HepG2 (cell line): ENCODE measurements around the gene TMBIM1. TPM values are rescaled to one million over a fixed set of nuclear protein-coding genes. Genes with fewer than 3 reads are reported as not detected.
A peak's percentile ranks its signal among the peaks of the same experiment; 100 is the strongest.

Source experiments
- AHR ChIP-seq: IDR thresholded peaks from 2 replicates; pipeline ENCODE4 v1.6.1; 2018; ENCODE audit warnings: missing genetic modification reagents, missing compliant biosample characterization
- ATF3 ChIP-seq: sonication (generic); formaldehyde crosslinking; IDR thresholded peaks from 2 replicates; pipeline ENCODE4 v1.4.0; 2020; ENCODE audit warnings: missing genetic modification reagents
- ETS1 ChIP-seq: sonication (generic); formaldehyde crosslinking; IDR thresholded peaks from 2 replicates; pipeline ENCODE4 v1.4.0; 2020; ENCODE audit warnings: missing genetic modification reagents
- ETV6 ChIP-seq: sonication (generic); formaldehyde crosslinking; conservative IDR thresholded peaks from 2 replicates; pipeline ENCODE4 v1.4.0; 2020; ENCODE audit warnings: missing genetic modification reagents
- FOXK1 ChIP-seq: sonication (generic); formaldehyde crosslinking; IDR thresholded peaks from 2 replicates; pipeline ENCODE4 v1.4.0; 2020; ENCODE audit warnings: low read depth, missing genetic modification reagents, borderline replicate concordance
- HCFC1 ChIP-seq: fragments of 150-350 bp; IDR thresholded peaks from 2 replicates; pipeline ENCODE4 v1.6.1; 2014; ENCODE audit warnings: low read depth, low read length
- MAF1 ChIP-seq: sonication (generic); formaldehyde crosslinking; IDR thresholded peaks from 2 replicates; pipeline ENCODE4 v1.5.0; 2020; ENCODE audit warnings: missing genetic modification reagents, borderline replicate concordance
- MAZ ChIP-seq, 2 experiments: sonication (generic) in 1 of 2; formaldehyde crosslinking in 1 of 2; IDR thresholded peaks; 2 replicates each; pipeline versions ENCODE4 v1.5.0 to v1.6.1; 2012 to 2020; ENCODE audit warnings: low read depth in 2 of 2, mild to moderate bottlenecking in 2 of 2, borderline replicate concordance in 1 of 2, improper control_type of control experiment in 1 of 2, low read length in 1 of 2, missing genetic modification reagents in 1 of 2, moderate library complexity in 1 of 2
- MBD4 ChIP-seq: IDR thresholded peaks from 2 replicates; pipeline ENCODE4 v1.6.1; 2012; ENCODE audit warnings: low read length, inconsistent platforms, borderline replicate concordance
- MTA3 ChIP-seq: sonication (generic); formaldehyde crosslinking; IDR thresholded peaks from 2 replicates; pipeline ENCODE4 v1.4.0; 2020; ENCODE audit warnings: missing genetic modification reagents
- MXD1 ChIP-seq: sonication (generic); formaldehyde crosslinking; IDR thresholded peaks from 2 replicates; pipeline ENCODE4 v1.4.0; 2020; ENCODE audit warnings: mild to moderate bottlenecking, missing genetic modification reagents
- NFYB ChIP-seq: sonication (generic); formaldehyde crosslinking; IDR thresholded peaks from 2 replicates; pipeline ENCODE4 v1.4.0; 2020; ENCODE audit warnings: missing genetic modification reagents
- NR1H2 ChIP-seq: sonication (generic); formaldehyde crosslinking; IDR thresholded peaks from 2 replicates; pipeline ENCODE4 v1.8.1; 2022; ENCODE audit warnings: low read depth, missing genetic modification reagents, borderline replicate concordance
- SOX13 ChIP-seq, 3 experiments: fragments of 450-650 bp in 1 of 3; sonication (generic) in 1 of 3; formaldehyde crosslinking in 1 of 3; IDR thresholded peaks in 2 of 3; conservative IDR thresholded peaks in 1 of 3; 2 replicates each; pipeline versions ENCODE4 v1.5.0 to v1.6.1; 2016 to 2020; ENCODE audit warnings: antibody characterized with exemption in 1 of 3, mild to moderate bottlenecking in 1 of 3, missing compliant biosample characterization in 1 of 3, missing genetic modification reagents in 1 of 3, moderate library complexity in 1 of 3
- ZBTB38 ChIP-seq: sonication (generic); formaldehyde crosslinking; IDR thresholded peaks from 2 replicates; pipeline ENCODE4 v1.5.1; 2020; ENCODE audit warnings: mild to moderate bottlenecking, missing genetic modification reagents
- ZBTB39 ChIP-seq: sonication (generic); formaldehyde crosslinking; IDR thresholded peaks from 2 replicates; pipeline ENCODE4 v1.5.0; 2020; ENCODE audit warnings: missing genetic modification reagents
- ZMYM2 ChIP-seq: sonication (generic); formaldehyde crosslinking; IDR thresholded peaks from 2 replicates; pipeline ENCODE4 v1.8.0; 2022; ENCODE audit warnings: mild to moderate bottlenecking, missing genetic modification reagents
- ZMYM3 ChIP-seq: sonication (generic); formaldehyde crosslinking; IDR thresholded peaks from 2 replicates; pipeline ENCODE4 v1.5.1; 2020; ENCODE audit warnings: mild to moderate bottlenecking, missing genetic modification reagents
- ZNF121 ChIP-seq: sonication (generic); formaldehyde crosslinking; IDR thresholded peaks from 2 replicates; pipeline ENCODE4 v1.5.0; 2020; ENCODE audit warnings: mild to moderate bottlenecking, missing genetic modification reagents
- ZNF207 ChIP-seq: fragments of 450-650 bp; IDR thresholded peaks from 2 replicates; pipeline ENCODE4 v1.6.1; 2016; ENCODE audit warnings: antibody characterized with exemption, borderline replicate concordance
- ZNF274 ChIP-seq: sonication (generic); formaldehyde crosslinking; IDR thresholded peaks from 2 replicates; pipeline ENCODE4 v1.5.1; 2020; ENCODE audit warnings: mild to moderate bottlenecking, missing genetic modification reagents
- ZNF460 ChIP-seq: sonication (generic); formaldehyde crosslinking; IDR thresholded peaks from 2 replicates; pipeline ENCODE4 v1.5.1; 2020; ENCODE audit warnings: missing genetic modification reagents, mild to moderate bottlenecking, borderline replicate concordance
- ZNF703 ChIP-seq: sonication (generic); formaldehyde crosslinking; IDR thresholded peaks from 2 replicates; pipeline ENCODE4 v1.5.1; 2020; ENCODE audit warnings: missing genetic modification reagents, mild to moderate bottlenecking, moderate library complexity, borderline replicate concordance
- ZNF780A ChIP-seq: sonication (generic); formaldehyde crosslinking; IDR thresholded peaks from 2 replicates; pipeline ENCODE4 v1.8.0; 2022; ENCODE audit warnings: mild to moderate bottlenecking, missing genetic modification reagents, moderate library complexity
- ZSCAN20 ChIP-seq: sonication (generic); formaldehyde crosslinking; IDR thresholded peaks from 2 replicates; pipeline ENCODE4 v1.4.0; 2020; ENCODE audit warnings: missing genetic modification reagents, mild to moderate bottlenecking, borderline replicate concordance
- polyA plus RNA-seq, 8 experiments: library from polyadenylated mRNA; depleted of rRNA in 3 of 8; stranded (reverse) in 7 of 8; unstranded in 1 of 8; fragments of >200 nt; fragmentation: Illumina TruSeq in 4 of 8; extraction: Trizol in 4 of 8; gene quantifications; 2 replicates each; pipeline versions ENCODE4 v1.2.1 to v1.2.3, GENCODE V29; 2011 to 2016; ENCODE audit warnings: low read depth in 4 of 8, missing spikeins in 1 of 8, mixed read lengths in 1 of 8; ENCODE audit not compliant: insufficient read depth in 1 of 8
- total RNA-seq, 5 experiments: library from RNA; depleted of rRNA; stranded (reverse); fragments of >200 nt; fragmentation: Illumina TruSeq; extraction: Trizol; gene quantifications; 2 replicates each; pipeline ENCODE4 v1.2.3, GENCODE V29; 2016; ENCODE audit warnings: low read depth in 1 of 5

TMBIM1 gene
- total and polyA plus RNA-seq, 2 of the 13 experiments (the other 11 are each of a cell fraction or from before 2014, with no cell fraction given): 127 to 139 TPM

GRCh38 chr2:218323526-218324472, 31.5 kb upstream of the TMBIM1 start (continued):
- TF ChIP-seq ZNF274 (CRISPR knock-in tag): no peak
- peak; percentile 62; the same call in 1 of the 2 replicates for TF ChIP-seq ZBTB38
- TF ChIP-seq MTA3 (CRISPR knock-in tag): no peak
- TF ChIP-seq ZBTB39: no peak; the same call in 1 of the 2 replicates
- TF ChIP-seq ZMYM2: peak; percentile 35; the same call in 1 of the 2 replicates
- TF ChIP-seq ATF3 (CRISPR knock-in tag): no peak
- no peak for TF ChIP-seq MBD4
- peak; percentile 66 for TF ChIP-seq ZMYM3 (CRISPR knock-in tag)
- no peak for TF ChIP-seq MAZ (IDR thresholded peaks at IDR 0.05; ENCODE audit: borderline replicate concordance, low read depth, low read length)
- TF ChIP-seq MAZ (CRISPR knock-in tag; IDR thresholded peaks at IDR 0.05; ENCODE audit: low read depth): 0 out of 2 replicates have a peak, but pooled peaks have one; percentile 38
- no peak for TF ChIP-seq ZSCAN20 (CRISPR knock-in tag)
- TF ChIP-seq ZNF703 (CRISPR knock-in tag): no peak
- no peak; the same call in 1 of the 2 replicates for TF ChIP-seq ETV6 (CRISPR knock-in tag)
- TF ChIP-seq ZNF207: no peak
- no peak for TF ChIP-seq NR1H2
- peak; percentile 47; the same call in 1 of the 2 replicates for TF ChIP-seq MXD1 (CRISPR knock-in tag)
- TF ChIP-seq MAF1 (CRISPR knock-in tag): peak; percentile 3; the same call in 1 of the 2 replicates
- no peak for TF ChIP-seq SOX13 (IDR thresholded peaks at IDR 0.05)
- TF ChIP-seq SOX13 (CRISPR knock-in tag; conservative IDR thresholded peaks at IDR 0.05 in 1 of 2, IDR thresholded peaks at IDR 0.05 in 1 of 2): no peak
- no peak for TF ChIP-seq FOXK1 (CRISPR knock-in tag)
- no peak for TF ChIP-seq ETS1 (CRISPR knock-in tag)
- TF ChIP-seq ZNF460 (CRISPR knock-in tag): no peak
- no peak for TF ChIP-seq NFYB
- 0 out of 2 replicates have a peak, but pooled peaks have one; percentile 39 for TF ChIP-seq ZNF780A (CRISPR knock-in tag)
- TF ChIP-seq ZNF121: 0 out of 2 replicates have a peak, but pooled peaks have one; percentile 12
- no peak for TF ChIP-seq HCFC1
- TF ChIP-seq AHR (CRISPR knock-in tag): 0 out of 2 replicates have a peak, but pooled peaks have one; percentile 8
